ENCODE results near the gene TCEAL3. TPM values are rescaled to one million over a fixed set of nuclear protein-coding genes. Genes with fewer than 3 reads are reported as not detected.

Gene TCEAL3
- total RNA-seq, 1 donor from 2014 or later: 11.5 TPM

Other genes with a start within 250 kb of the TCEAL3 start
- 138 TPM for gene BEX3, start 231.4 kb upstream of the TCEAL3 start, total RNA-seq
- gene RAB40A, start 88.5 kb upstream of the TCEAL3 start, total RNA-seq: 0.94 TPM
- gene TCEAL4, start 22.4 kb upstream of the TCEAL3 start, total RNA-seq: 44.9 TPM
- 57.2 TPM for gene TCEAL1, start 21.0 kb downstream of the TCEAL3 start, total RNA-seq
- gene MORF4L2, start 78.7 kb downstream of the TCEAL3 start, total RNA-seq: 345 TPM
- not detected for gene TMEM31, start 102.9 kb downstream of the TCEAL3 start, total RNA-seq
- gene PLP1, start 168.9 kb downstream of the TCEAL3 start, total RNA-seq: 9.4 TPM
- 36.3 TPM for gene RAB9B, start 224.3 kb downstream of the TCEAL3 start, total RNA-seq